Osteocyte (in vitro differentiated cells): ENCODE data around the gene GMEB2. TPM values are rescaled to one million over a fixed set of nuclear protein-coding genes. Genes with fewer than 3 reads are reported as not detected.

Experiments used
- DNase-seq: peaks from one replicate; pipeline ENCODE4 v3.0.0; 2021; ENCODE audit warnings: mixed read lengths; ENCODE audit not compliant: unreplicated experiment; ENCODE audit errors: extremely low spot score
- H3K27ac Mint-ChIP-seq: one replicate; pipeline ENCODE4 v1.8.0; 2021; ENCODE audit warnings: mild to moderate bottlenecking, mixed read lengths; ENCODE audit not compliant: unreplicated experiment
- H3K27me3 Mint-ChIP-seq: one replicate; pipeline ENCODE4 v1.8.0; 2021; ENCODE audit warnings: mixed read lengths; ENCODE audit not compliant: unreplicated experiment
- H3K36me3 Mint-ChIP-seq: one replicate; pipeline ENCODE4 v1.8.0; 2021; ENCODE audit warnings: mixed read lengths; ENCODE audit not compliant: unreplicated experiment
- H3K4me1 Mint-ChIP-seq: one replicate; pipeline ENCODE4 v1.8.0; 2021; ENCODE audit warnings: mixed read lengths; ENCODE audit not compliant: unreplicated experiment
- H3K4me3 Mint-ChIP-seq: one replicate; pipeline ENCODE4 v1.8.0; 2021; ENCODE audit warnings: mild to moderate bottlenecking, moderate library complexity, mixed read lengths; ENCODE audit not compliant: unreplicated experiment
- H3K9me3 Mint-ChIP-seq: one replicate; pipeline ENCODE4 v1.8.0; 2021; ENCODE audit warnings: mixed read lengths; ENCODE audit not compliant: unreplicated experiment
- total RNA-seq: library from RNA; stranded (reverse); gene quantifications from 2 replicates; pipeline ENCODE4 v1.2.1, GENCODE V29; 2021
- TF ChIP-seq, protein P1 (sequence below): fragments of 200-600 bp; sonication (generic); IDR thresholded peaks from 2 replicates; pipeline ENCODE4 v1.5.0; 2021; ENCODE audit warnings: antibody characterized with exemption, mild to moderate bottlenecking, moderate library complexity

Gene GMEB2
- total RNA-seq, 1 donor from 2014 or later: 12.1 TPM

DNA sequence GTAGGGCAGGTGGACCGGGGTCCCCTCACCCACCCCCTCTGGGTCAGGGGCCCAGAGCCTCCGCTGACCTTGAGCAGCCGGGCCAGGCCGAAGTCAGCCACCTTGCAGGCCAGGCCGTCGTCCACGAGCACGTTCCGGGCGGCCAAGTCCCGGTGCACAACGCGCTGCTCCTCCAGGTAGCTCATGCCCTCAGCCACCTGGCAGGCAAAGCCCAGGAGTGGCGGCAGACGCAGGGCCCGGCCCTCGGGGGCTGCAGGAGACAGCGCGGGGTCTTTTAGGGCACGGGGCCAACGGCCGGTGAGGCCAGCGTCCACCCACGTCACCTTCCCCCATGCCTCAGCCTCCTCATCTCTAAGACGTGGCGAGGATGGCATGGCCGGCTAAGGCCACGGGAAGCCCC lies 85.5 kb downstream of the GMEB2 start:
- peaks cover 11% of the 10 kb centered on the region for H3K4me1 Mint-ChIP-seq
- no peak for DNase-seq
- TF ChIP-seq, protein P1, sequence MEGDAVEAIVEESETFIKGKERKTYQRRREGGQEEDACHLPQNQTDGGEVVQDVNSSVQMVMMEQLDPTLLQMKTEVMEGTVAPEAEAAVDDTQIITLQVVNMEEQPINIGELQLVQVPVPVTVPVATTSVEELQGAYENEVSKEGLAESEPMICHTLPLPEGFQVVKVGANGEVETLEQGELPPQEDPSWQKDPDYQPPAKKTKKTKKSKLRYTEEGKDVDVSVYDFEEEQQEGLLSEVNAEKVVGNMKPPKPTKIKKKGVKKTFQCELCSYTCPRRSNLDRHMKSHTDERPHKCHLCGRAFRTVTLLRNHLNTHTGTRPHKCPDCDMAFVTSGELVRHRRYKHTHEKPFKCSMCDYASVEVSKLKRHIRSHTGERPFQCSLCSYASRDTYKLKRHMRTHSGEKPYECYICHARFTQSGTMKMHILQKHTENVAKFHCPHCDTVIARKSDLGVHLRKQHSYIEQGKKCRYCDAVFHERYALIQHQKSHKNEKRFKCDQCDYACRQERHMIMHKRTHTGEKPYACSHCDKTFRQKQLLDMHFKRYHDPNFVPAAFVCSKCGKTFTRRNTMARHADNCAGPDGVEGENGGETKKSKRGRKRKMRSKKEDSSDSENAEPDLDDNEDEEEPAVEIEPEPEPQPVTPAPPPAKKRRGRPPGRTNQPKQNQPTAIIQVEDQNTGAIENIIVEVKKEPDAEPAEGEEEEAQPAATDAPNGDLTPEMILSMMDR: no peak

DNA sequence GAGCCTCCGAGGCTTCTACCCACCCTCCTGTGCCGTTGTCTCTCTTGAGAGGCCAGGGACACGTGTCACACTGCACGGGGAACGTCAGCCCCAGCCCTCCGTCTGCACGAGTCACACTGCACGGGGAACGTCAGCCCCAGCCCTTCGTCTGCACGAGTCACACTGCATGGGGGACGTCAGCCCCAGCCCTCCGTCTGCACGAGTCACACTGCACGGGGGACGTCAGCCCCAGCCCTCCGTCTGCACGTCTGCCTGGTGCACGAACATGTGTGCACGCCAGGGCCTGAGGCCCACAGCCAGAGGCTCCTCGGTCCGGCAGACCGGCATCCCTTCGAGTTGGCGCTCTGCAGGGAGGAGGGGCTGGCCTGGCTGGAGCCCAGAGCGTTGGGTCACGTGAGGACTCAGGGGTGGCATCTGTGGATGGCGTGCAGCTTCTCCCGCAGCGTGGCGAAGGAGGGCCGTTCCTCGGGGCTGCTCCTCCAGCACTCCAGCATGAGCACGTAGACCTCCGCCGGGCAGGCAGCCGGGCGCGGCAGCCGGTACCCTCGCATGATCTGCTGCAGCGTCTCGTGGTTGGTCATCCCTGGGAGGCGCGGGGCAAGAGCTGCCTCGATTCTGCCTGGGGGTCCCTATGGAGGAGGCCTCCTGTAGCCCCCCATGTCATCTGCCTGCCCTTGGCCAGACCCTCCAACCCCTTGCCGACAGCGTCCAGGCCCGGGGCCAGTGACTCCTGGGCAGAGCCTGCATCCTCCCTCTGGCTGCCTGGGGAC lies 86.3 kb downstream of the GMEB2 start:
- Mint-ChIP-seq H3K4me1 (peaks cover 15% of the 10 kb centered on the region), H3K27me3 (peaks cover 2% of the 10 kb centered on the region), H3K27ac (no peak overlapping the region), H3K4me3 (no peak overlapping the region), H3K9me3 (no peaks in the 10 kb centered on the region), H3K36me3 (no peaks in the 10 kb centered on the region)
- DNase-seq: no peak
- TF ChIP-seq, protein P1: no peak

More for the DNA sequence above, 85.5 kb downstream of the GMEB2 start:
- no peaks in the 10 kb centered on the region for H3K9me3 Mint-ChIP-seq
- no peaks in the 10 kb centered on the region for H3K36me3 Mint-ChIP-seq
- no peak overlapping the region for H3K4me3 Mint-ChIP-seq
- peaks cover 2% of the 10 kb centered on the region for H3K27me3 Mint-ChIP-seq
- no peak overlapping the region for H3K27ac Mint-ChIP-seq

DNA sequence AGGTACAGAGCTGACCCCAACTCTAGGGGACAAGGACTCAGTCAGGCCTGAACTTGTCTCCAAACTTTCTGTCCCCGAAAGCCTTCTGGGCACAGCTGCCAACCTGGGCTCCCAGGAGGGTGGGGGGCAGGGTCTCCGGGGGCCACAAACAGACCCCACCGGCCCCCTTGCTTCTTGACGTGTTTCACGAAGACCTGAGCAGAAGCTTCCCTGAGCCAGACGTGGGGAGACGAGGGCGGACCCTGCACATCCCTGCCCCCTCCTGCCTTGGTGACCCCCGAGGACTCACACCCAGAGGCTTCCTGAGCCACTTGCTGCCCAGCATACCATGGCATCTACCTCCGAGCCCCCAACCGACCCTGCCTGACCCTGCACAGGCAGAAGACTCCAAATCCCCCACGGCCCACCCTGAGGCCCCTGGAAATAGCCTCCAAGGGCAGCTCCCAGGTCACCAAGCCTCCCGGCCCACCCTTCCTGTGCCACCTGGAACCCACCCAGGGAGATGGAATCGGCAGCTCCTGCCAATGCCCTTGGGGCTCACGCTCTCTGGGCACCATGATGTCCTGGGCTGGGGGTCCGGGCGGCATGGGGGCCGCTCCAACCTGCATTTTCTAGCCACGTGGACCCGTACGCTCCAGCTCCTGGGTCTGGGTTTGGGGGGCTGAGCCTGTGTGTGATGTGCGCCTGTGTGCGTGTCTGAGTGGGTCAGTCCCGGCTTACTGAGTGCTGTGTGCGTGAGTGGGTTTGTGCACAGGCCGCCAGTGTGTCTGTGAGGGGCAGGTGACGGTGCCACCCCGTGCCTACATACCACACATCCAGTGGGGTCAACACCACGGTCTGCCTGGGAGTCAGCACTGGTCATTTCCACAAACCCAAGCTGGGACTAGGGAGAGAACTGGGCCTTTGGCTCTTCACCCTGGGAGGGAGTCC lies 87.2 kb downstream of the GMEB2 start:
- H3K4me3 Mint-ChIP-seq: no peak overlapping the region
- H3K9me3 Mint-ChIP-seq: no peaks in the 10 kb centered on the region
- TF ChIP-seq, protein P1: no peak
- no peak for DNase-seq
- H3K27me3 Mint-ChIP-seq: no peaks in the 10 kb centered on the region
- no peaks in the 10 kb centered on the region for H3K36me3 Mint-ChIP-seq
- no peak overlapping the region for H3K27ac Mint-ChIP-seq
- H3K4me1 Mint-ChIP-seq: peaks cover 15% of the 10 kb centered on the region

DNA sequence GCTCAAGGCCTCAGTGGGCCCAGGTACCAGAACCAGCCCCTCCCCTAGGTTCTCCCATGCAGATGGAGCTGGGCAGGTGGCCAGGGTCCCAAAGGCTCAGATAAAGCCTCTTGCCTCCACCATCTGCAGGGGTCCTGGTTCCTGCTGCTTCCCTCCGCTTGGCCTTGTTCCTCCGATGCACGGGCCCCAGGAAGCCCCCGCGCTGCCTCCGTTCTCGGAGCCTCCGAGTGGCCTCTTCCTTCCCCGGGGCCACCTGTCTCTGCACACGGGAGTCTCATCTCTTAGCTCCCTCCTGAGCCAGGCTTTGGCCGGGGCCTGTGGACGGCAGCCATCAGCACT lies 87.8 kb downstream of the GMEB2 start:
- Mint-ChIP-seq H3K36me3 (no peaks in the 10 kb centered on the region), H3K27me3 (no peaks in the 10 kb centered on the region), H3K4me1 (peaks cover 15% of the 10 kb centered on the region), H3K4me3 (no peak overlapping the region), H3K9me3 (no peaks in the 10 kb centered on the region), H3K27ac (no peak overlapping the region)
- DNase-seq: no peak
- TF ChIP-seq, protein P1: no peak
